ENCODE data around the gene PTPRM. TPM values are rescaled to one million over a fixed set of nuclear protein-coding genes. Genes with fewer than 3 reads are reported as not detected.

The PTPRM gene
- polyA plus RNA-seq, 1 of the 3 experiments (the other 2 are of a cell fraction): 16.0 TPM

GRCh38 chr18:7755753-7756475 is 188.8 kb downstream of the PTPRM start:
- POLR2A ChIA-PET: no interaction called here
- TF ChIP-seq RCOR1 (IDR thresholded peaks at IDR 0.05; ENCODE audit: low read length) (no peak), MAX (IDR thresholded peaks at IDR 0.05; ENCODE audit: low read depth) (no peak), TAF1 (IDR thresholded peaks at IDR 0.05; ENCODE audit: borderline replicate concordance, low read depth, low read length) (no peak), GABPA (IDR thresholded peaks at IDR 0.05; ENCODE audit: low read depth) (no peak), RFX5 (IDR thresholded peaks at IDR 0.05; ENCODE audit: low read length) (no peak), NRF1 (IDR thresholded peaks at IDR 0.05; ENCODE audit: low read depth, low read length) (no peak), RAD21 (IDR thresholded peaks at IDR 0.05; ENCODE audit: low read length) (no peak; the same call in 1 of the 2 replicates), MXI1 (IDR thresholded peaks at IDR 0.05; ENCODE audit: low read depth, low read length) (no peak), NFIC (IDR thresholded peaks at IDR 0.05; ENCODE audit: borderline replicate concordance) (no peak), FOXJ3 (CRISPR knock-in tag; IDR thresholded peaks at IDR 0.05) (no peak), EZH2phosphoT487 (IDR thresholded peaks at IDR 0.05; ENCODE audit: borderline replicate concordance, low read depth) (no peak), JUND (IDR thresholded peaks at IDR 0.05) (no peak)
- Histone ChIP-seq H3K9ac (no peak overlapping the region), H3K9me2 (no peaks in the 10 kb centered on the region), H3K9me3 (no peaks in the 10 kb centered on the region), H3K4me1 (ENCODE audit: control insufficient read depth in 1 of 2, insufficient read depth in 2 of 2, low read depth in 1 of 2, low read length in 1 of 2) (peaks cover 0 to 9% of the 10 kb centered on the region in 2 experiments; a peak in 2 of 4 replicates), H3F3A (replicated peaks; ENCODE audit: insufficient read depth) (no peaks in the 10 kb centered on the region), H4K20me1 (ENCODE audit: insufficient read depth) (no peaks in the 10 kb centered on the region), H3K27me3 (ENCODE audit: insufficient read depth) (no peaks in the 10 kb centered on the region), H3K36me3 (replicated peaks in 1 of 2; ENCODE audit: control insufficient read depth in 1 of 2, insufficient read depth in 2 of 2, low read length in 1 of 2) (no peaks in the 10 kb centered on the region), H3K79me2 (ENCODE audit: insufficient read depth) (no peaks in the 10 kb centered on the region), H3K4me3 (ENCODE audit: low read depth in 2 of 2, low read length in 1 of 2) (no peak overlapping the region), H3K27ac (ENCODE audit: low read depth in 2 of 2, low read length in 1 of 2) (no peak overlapping the region), H3K4me2 (no peak overlapping the region), H2AFZ (ENCODE audit: low read depth) (no peak overlapping the region)
- CTCF ChIA-PET: interaction anchor here (1.1 kb wide), 1 partner anchor 189 kb away, joined by 3 read pairs; no protein-coding TSS in a partner anchor
- no peak for DNase-seq
- 56% methylated on average over 4 of the region's 4 CpGs for WGBS (ENCODE audit: low lambda C conversion rate)

GRCh38 chr18:7757175-7757574 is 190.1 kb downstream of the PTPRM start:
- CTCF ChIA-PET: no interaction called here
- no peak for DNase-seq
- H3K27ac ChIP-seq (ENCODE audit: low read depth in 2 of 2, low read length in 1 of 2): no peak overlapping the region
- TF ChIP-seq RAD21 (IDR thresholded peaks at IDR 0.05; ENCODE audit: low read length) (no peak), FOXM1 (IDR thresholded peaks at IDR 0.05; ENCODE audit: low read depth) (no peak), RXRA (IDR thresholded peaks at IDR 0.05; ENCODE audit: borderline replicate concordance, low read depth) (no peak), REST (IDR thresholded peaks at IDR 0.05; ENCODE audit: low read depth, low read length) (no peak), ZBTB33 (IDR thresholded peaks at IDR 0.05; ENCODE audit: borderline replicate concordance, low read depth) (no peak), SIN3A (IDR thresholded peaks at IDR 0.05; ENCODE audit: borderline replicate concordance, low read depth, low read length) (no peak), FOXJ3 (CRISPR knock-in tag; IDR thresholded peaks at IDR 0.05) (no peak), TCF12 (IDR thresholded peaks at IDR 0.05) (no peak), JUND (IDR thresholded peaks at IDR 0.05) (no peak), EP300 (IDR thresholded peaks at IDR 0.05; ENCODE audit: borderline replicate concordance in 1 of 2, low read depth in 1 of 2, low read length in 1 of 2) (no peak), YY1 (IDR thresholded peaks at IDR 0.05; ENCODE audit: low read depth) (no peak), NRF1 (IDR thresholded peaks at IDR 0.05; ENCODE audit: low read depth, low read length) (no peak), PBX3 (IDR thresholded peaks at IDR 0.05) (no peak), TEAD4 (IDR thresholded peaks at IDR 0.05; ENCODE audit: borderline replicate concordance, insufficient read depth) (no peak), MXI1 (IDR thresholded peaks at IDR 0.05; ENCODE audit: low read depth, low read length) (no peak)

More at GRCh38 chr18:7757175-7757574, 190.1 kb downstream of the PTPRM start:
- Histone ChIP-seq H3K9me3 (no peaks in the 10 kb centered on the region), H3K4me2 (no peak overlapping the region), H3K27me3 (ENCODE audit: insufficient read depth) (no peaks in the 10 kb centered on the region), H2AFZ (ENCODE audit: low read depth) (no peak overlapping the region), H3K4me3 (ENCODE audit: low read depth in 2 of 2, low read length in 1 of 2) (no peak overlapping the region), H3K4me1 (ENCODE audit: control insufficient read depth in 1 of 2, insufficient read depth in 2 of 2, low read depth in 1 of 2, low read length in 1 of 2) (peaks cover 0 to 7% of the 10 kb centered on the region in 2 experiments; a peak in 2 of 4 replicates), H3K9ac (no peak overlapping the region), H3K79me2 (ENCODE audit: insufficient read depth) (no peaks in the 10 kb centered on the region), H3F3A (replicated peaks; ENCODE audit: insufficient read depth) (no peaks in the 10 kb centered on the region), H4K20me1 (ENCODE audit: insufficient read depth) (no peaks in the 10 kb centered on the region), H3K9me2 (no peaks in the 10 kb centered on the region), H3K36me3 (replicated peaks in 1 of 2; ENCODE audit: control insufficient read depth in 1 of 2, insufficient read depth in 2 of 2, low read length in 1 of 2) (no peaks in the 10 kb centered on the region)
- 18% methylated on average over 2 of the region's 2 CpGs for WGBS (ENCODE audit: low lambda C conversion rate)
- POLR2A ChIA-PET: no interaction called here
